ENCODE measurements around the gene PADI3. TPM values are rescaled to one million over a fixed set of nuclear protein-coding genes. Genes with fewer than 3 reads are reported as not detected.

Gene PADI3
- total RNA-seq, 1 experiment from 2014 or later: not detected

DNA sequence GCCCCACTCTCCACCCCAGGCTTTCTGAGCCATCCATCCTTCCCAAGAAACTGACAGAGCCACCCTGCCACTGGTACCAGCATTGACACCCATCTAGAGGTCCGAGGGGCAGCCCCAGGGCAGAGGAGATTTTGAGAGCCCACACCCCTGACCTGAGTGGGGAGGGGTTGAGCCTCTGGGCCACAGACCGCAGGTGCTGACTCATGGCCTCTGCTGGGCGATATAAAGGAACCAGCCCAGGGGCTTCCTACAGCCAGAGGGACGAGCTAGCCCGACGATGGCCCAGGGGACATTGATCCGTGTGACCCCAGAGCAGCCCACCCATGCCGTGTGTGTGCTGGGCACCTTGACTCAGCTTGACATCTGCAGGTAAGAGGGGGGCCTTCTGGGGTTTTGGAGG, 59.0 kb downstream of the PADI3 start, which contains the start of gene PADI4:
TSS of gene PADI4 (plus strand) at position 252 of the 400 bp plus-strand sequence. CDS start at position 278, 26 bp downstream.
- no peaks in the 10 kb centered on the region for H4K20me1 ChIP-seq (ENCODE audit: insufficient read depth, low read depth, low read length)
- no peaks in the 10 kb centered on the region for H3K79me2 ChIP-seq (ENCODE audit: low read length)
- no peak within 1 kb of the TSS for H3K4me3 ChIP-seq (ENCODE audit: low read length)
- no peak within 1 kb of the TSS for H3K4me2 ChIP-seq (ENCODE audit: low read depth, low read length, poor library complexity, severe bottlenecking)
- no peaks in the 10 kb centered on the region for H3K9me3 ChIP-seq (ENCODE audit: low read length)
- H2AFZ ChIP-seq (ENCODE audit: low read length): no peak within 1 kb of the TSS
- H3K9me2 ChIP-seq (replicated peaks; ENCODE audit: insufficient read depth, low read length): no peaks in the 10 kb centered on the region
- no peak within 1 kb of the TSS for H3K9ac ChIP-seq (ENCODE audit: low read length)
- H3K27me3 ChIP-seq (ENCODE audit: low read length): no peaks in the 10 kb centered on the region
- H3K36me3 ChIP-seq (ENCODE audit: insufficient read depth, low read length): no peaks in the 10 kb centered on the region
- no peak within 1 kb of the TSS for H3K27ac ChIP-seq (ENCODE audit: low read length)
- DNase-seq: no peak
- H3K4me1 ChIP-seq (ENCODE audit: low read length): no peaks in the 10 kb centered on the region

DNA sequence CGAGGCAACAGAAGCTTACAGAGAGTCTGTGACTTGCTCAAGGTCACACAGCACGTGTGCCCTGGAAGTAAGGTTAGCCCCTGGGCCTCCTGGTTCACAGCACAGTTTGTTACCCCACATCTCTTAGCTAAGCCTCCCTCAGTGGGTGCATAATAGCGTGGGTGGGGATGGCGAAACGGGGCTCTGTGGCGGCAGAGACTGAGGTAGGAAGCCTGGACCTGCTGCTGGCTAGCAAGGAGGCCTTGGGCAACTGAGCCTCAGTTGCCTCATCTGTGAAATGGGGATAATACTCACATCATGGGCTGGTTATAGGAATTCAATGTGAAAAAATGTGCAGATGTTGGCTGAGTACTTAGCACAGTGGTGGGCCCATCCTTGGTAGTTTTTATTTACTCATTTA, 59.7 kb downstream of the PADI3 start:
- H3K36me3 ChIP-seq (ENCODE audit: insufficient read depth, low read length): no peaks in the 10 kb centered on the region
- H3K9ac ChIP-seq (ENCODE audit: low read length): no peak overlapping the region
- no peaks in the 10 kb centered on the region for H4K20me1 ChIP-seq (ENCODE audit: insufficient read depth, low read depth, low read length)
- no peak overlapping the region for H2AFZ ChIP-seq (ENCODE audit: low read length)
- no peak overlapping the region for H3K4me3 ChIP-seq (ENCODE audit: low read length)
- H3K4me2 ChIP-seq (ENCODE audit: low read depth, low read length, poor library complexity, severe bottlenecking): no peak overlapping the region
- no peaks in the 10 kb centered on the region for H3K79me2 ChIP-seq (ENCODE audit: low read length)
- H3K4me1 ChIP-seq (ENCODE audit: low read length): no peaks in the 10 kb centered on the region
- H3K9me3 ChIP-seq (ENCODE audit: low read length): no peaks in the 10 kb centered on the region
- no peaks in the 10 kb centered on the region for H3K27me3 ChIP-seq (ENCODE audit: low read length)
- no peaks in the 10 kb centered on the region for H3K9me2 ChIP-seq (replicated peaks; ENCODE audit: insufficient read depth, low read length)
- DNase-seq: no peak
- no peak overlapping the region for H3K27ac ChIP-seq (ENCODE audit: low read length)

- Histone ChIP-seq H3K9me3 (ENCODE audit: low read length) (no peaks in the 10 kb centered on the region), H3K27me3 (ENCODE audit: low read length) (no peaks in the 10 kb centered on the region), H2AFZ (ENCODE audit: low read length) (no peak overlapping the region), H3K4me3 (ENCODE audit: low read length) (no peak overlapping the region), H3K9ac (ENCODE audit: low read length) (no peak overlapping the region), H3K9me2 (replicated peaks; ENCODE audit: insufficient read depth, low read length) (no peaks in the 10 kb centered on the region), H3K4me2 (ENCODE audit: low read depth, low read length, poor library complexity, severe bottlenecking) (no peak overlapping the region), H3K27ac (ENCODE audit: low read length) (no peak overlapping the region), H3K79me2 (ENCODE audit: low read length) (no peaks in the 10 kb centered on the region), H4K20me1 (ENCODE audit: insufficient read depth, low read depth, low read length) (no peaks in the 10 kb centered on the region), H3K36me3 (ENCODE audit: insufficient read depth, low read length) (no peaks in the 10 kb centered on the region), H3K4me1 (ENCODE audit: low read length) (no peaks in the 10 kb centered on the region)
- DNase-seq: no peak
These were observed 60.6 kb downstream of the PADI3 start for GRCh38 chr1:17309426-17310067.

- Histone ChIP-seq H4K20me1 (ENCODE audit: insufficient read depth, low read depth, low read length) (no peaks in the 10 kb centered on the region), H3K4me2 (ENCODE audit: low read depth, low read length, poor library complexity, severe bottlenecking) (no peak overlapping the region), H3K9ac (ENCODE audit: low read length) (no peak overlapping the region), H3K4me3 (ENCODE audit: low read length) (no peak overlapping the region), H3K9me3 (ENCODE audit: low read length) (no peaks in the 10 kb centered on the region), H3K79me2 (ENCODE audit: low read length) (no peaks in the 10 kb centered on the region), H3K4me1 (ENCODE audit: low read length) (no peaks in the 10 kb centered on the region), H3K27me3 (ENCODE audit: low read length) (no peaks in the 10 kb centered on the region), H2AFZ (ENCODE audit: low read length) (no peak overlapping the region), H3K36me3 (ENCODE audit: insufficient read depth, low read length) (no peaks in the 10 kb centered on the region), H3K9me2 (replicated peaks; ENCODE audit: insufficient read depth, low read length) (no peaks in the 10 kb centered on the region), H3K27ac (ENCODE audit: low read length) (no peak overlapping the region)
- DNase-seq: no peak
These were observed 61.3 kb downstream of the PADI3 start for GRCh38 chr1:17310068-17310640.

DNA sequence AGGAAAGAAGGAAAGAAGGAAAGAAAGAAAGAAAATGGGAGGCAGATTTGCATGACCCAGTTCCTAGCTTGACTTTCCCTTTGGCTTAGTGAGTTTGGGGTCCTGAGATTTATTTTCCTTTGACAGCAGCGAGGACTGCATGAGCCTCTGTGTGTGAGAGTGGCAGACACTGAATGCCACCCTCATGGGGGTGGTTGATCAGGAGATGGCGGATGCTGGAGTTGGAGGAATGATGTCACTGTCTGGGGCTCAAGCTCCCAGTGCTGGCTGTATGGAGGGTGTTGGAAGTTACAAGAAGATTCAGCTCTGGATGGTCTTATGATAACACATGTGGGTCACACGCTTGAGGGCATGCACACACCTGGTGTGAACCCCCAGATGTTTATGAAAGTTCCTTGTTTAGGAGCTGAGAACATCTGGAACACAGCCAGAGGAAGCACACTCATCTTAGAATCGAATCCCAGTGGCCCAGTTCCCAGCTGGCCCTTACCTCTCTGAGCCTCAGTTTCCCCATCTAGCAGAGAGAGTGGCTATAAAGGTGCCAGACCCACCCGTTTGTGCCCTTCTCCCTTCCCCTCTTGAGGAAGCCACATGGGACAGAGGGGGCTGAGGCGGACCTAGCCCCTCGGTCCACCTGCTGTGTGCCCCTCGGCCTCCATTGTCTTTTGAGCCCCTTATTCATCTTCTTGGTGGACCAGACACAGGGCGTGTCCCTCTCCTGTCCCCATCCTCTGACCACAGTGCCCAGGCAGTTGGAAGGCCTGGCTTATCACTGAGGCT, 64.8 kb downstream of the PADI3 start:
- H2AFZ ChIP-seq (ENCODE audit: low read length): no peak overlapping the region
- H3K9me2 ChIP-seq (replicated peaks; ENCODE audit: insufficient read depth, low read length): no peaks in the 10 kb centered on the region
- no peaks in the 10 kb centered on the region for H4K20me1 ChIP-seq (ENCODE audit: insufficient read depth, low read depth, low read length)
- no peak overlapping the region for H3K4me3 ChIP-seq (ENCODE audit: low read length)
- no peak overlapping the region for H3K27ac ChIP-seq (ENCODE audit: low read length)
- H3K4me2 ChIP-seq (ENCODE audit: low read depth, low read length, poor library complexity, severe bottlenecking): no peak overlapping the region
- no peaks in the 10 kb centered on the region for H3K79me2 ChIP-seq (ENCODE audit: low read length)
- no peak for DNase-seq
- no peaks in the 10 kb centered on the region for H3K9me3 ChIP-seq (ENCODE audit: low read length)
- no peak overlapping the region for H3K9ac ChIP-seq (ENCODE audit: low read length)
- H3K4me1 ChIP-seq (ENCODE audit: low read length): no peaks in the 10 kb centered on the region
- no peaks in the 10 kb centered on the region for H3K27me3 ChIP-seq (ENCODE audit: low read length)
- no peaks in the 10 kb centered on the region for H3K36me3 ChIP-seq (ENCODE audit: insufficient read depth, low read length)

GRCh38 chr1:17314491-17314971, 65.6 kb downstream of the PADI3 start:
- DNase-seq: no peak
- no peaks in the 10 kb centered on the region for H3K27me3 ChIP-seq (ENCODE audit: low read length)

DNA sequence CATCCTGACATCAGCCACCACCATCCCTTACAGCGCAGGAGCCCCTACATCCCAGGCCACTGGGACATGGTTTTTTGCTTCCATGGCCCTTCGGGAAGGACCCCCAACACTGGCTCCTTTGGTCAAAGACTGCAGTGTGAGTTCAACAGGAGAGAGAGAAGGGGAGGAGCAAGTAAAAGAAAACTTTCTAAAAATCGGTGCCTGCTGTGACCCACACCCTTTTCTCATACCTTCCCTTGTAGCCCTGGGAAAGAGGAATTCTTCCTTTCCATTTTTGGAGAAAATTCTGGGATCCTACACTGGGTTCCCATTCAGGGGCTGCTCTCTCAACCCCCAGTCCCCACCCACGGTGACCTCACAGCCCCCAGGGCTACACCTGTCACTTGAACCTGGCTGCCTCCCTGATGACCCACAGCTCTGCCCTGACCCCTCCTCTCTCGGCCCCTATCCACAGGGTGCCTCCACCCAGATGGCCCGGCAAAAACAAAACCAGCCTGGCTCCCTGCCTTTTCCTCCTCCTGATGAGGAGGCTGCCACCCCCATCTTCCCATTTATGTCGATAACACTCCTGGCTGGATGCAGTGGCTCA, 66.7 kb downstream of the PADI3 start:
- no peak for DNase-seq
- Histone ChIP-seq H3K4me2 (ENCODE audit: low read depth, low read length, poor library complexity, severe bottlenecking) (no peak overlapping the region), H4K20me1 (ENCODE audit: insufficient read depth, low read depth, low read length) (no peaks in the 10 kb centered on the region), H3K9me2 (replicated peaks; ENCODE audit: insufficient read depth, low read length) (no peaks in the 10 kb centered on the region), H3K27ac (ENCODE audit: low read length) (no peak overlapping the region), H3K36me3 (ENCODE audit: insufficient read depth, low read length) (no peaks in the 10 kb centered on the region), H2AFZ (ENCODE audit: low read length) (no peak overlapping the region), H3K9me3 (ENCODE audit: low read length) (no peaks in the 10 kb centered on the region), H3K79me2 (ENCODE audit: low read length) (no peaks in the 10 kb centered on the region), H3K9ac (ENCODE audit: low read length) (no peak overlapping the region), H3K4me3 (ENCODE audit: low read length) (no peak overlapping the region), H3K4me1 (ENCODE audit: low read length) (no peaks in the 10 kb centered on the region), H3K27me3 (ENCODE audit: low read length) (no peaks in the 10 kb centered on the region)

More at GRCh38 chr1:17314491-17314971, 65.6 kb downstream of the PADI3 start:
- no peaks in the 10 kb centered on the region for H3K79me2 ChIP-seq (ENCODE audit: low read length)
- H3K27ac ChIP-seq (ENCODE audit: low read length): no peak overlapping the region
- H4K20me1 ChIP-seq (ENCODE audit: insufficient read depth, low read depth, low read length): no peaks in the 10 kb centered on the region
- no peak overlapping the region for H3K9ac ChIP-seq (ENCODE audit: low read length)
- H3K36me3 ChIP-seq (ENCODE audit: insufficient read depth, low read length): no peaks in the 10 kb centered on the region
- no peaks in the 10 kb centered on the region for H3K4me1 ChIP-seq (ENCODE audit: low read length)
- no peaks in the 10 kb centered on the region for H3K9me2 ChIP-seq (replicated peaks; ENCODE audit: insufficient read depth, low read length)
- H3K9me3 ChIP-seq (ENCODE audit: low read length): no peaks in the 10 kb centered on the region
- H3K4me3 ChIP-seq (ENCODE audit: low read length): no peak overlapping the region
- no peak overlapping the region for H3K4me2 ChIP-seq (ENCODE audit: low read depth, low read length, poor library complexity, severe bottlenecking)
- H2AFZ ChIP-seq (ENCODE audit: low read length): no peak overlapping the region

DNA sequence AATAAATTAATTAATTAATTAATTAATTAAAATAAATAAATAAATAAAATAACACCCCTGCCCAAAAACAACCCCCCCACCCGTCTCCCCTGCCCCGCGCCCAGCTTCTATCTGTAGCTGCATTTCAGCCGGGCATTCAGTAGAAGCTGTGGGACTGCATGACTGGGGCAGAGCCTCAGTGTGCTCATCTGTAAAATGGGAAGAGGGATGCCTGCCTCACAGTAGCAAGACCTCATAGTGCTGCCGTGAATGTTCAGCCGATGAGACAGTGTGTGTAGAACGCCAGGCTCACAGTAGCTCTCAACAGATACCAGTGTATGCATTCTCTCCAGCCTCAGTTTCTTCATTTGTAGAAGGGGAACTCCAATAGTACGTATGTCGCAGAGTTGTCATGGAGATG, 67.8 kb downstream of the PADI3 start:
- no peaks in the 10 kb centered on the region for H3K36me3 ChIP-seq (ENCODE audit: insufficient read depth, low read length)
- H4K20me1 ChIP-seq (ENCODE audit: insufficient read depth, low read depth, low read length): no peaks in the 10 kb centered on the region
- no peaks in the 10 kb centered on the region for H3K79me2 ChIP-seq (ENCODE audit: low read length)

More for the DNA sequence above, 67.8 kb downstream of the PADI3 start:
- H3K4me2 ChIP-seq (ENCODE audit: low read depth, low read length, poor library complexity, severe bottlenecking): no peak overlapping the region
- no peak overlapping the region for H2AFZ ChIP-seq (ENCODE audit: low read length)
- H3K9ac ChIP-seq (ENCODE audit: low read length): no peak overlapping the region
- H3K9me3 ChIP-seq (ENCODE audit: low read length): no peaks in the 10 kb centered on the region
- H3K4me1 ChIP-seq (ENCODE audit: low read length): no peaks in the 10 kb centered on the region
- no peaks in the 10 kb centered on the region for H3K27me3 ChIP-seq (ENCODE audit: low read length)
- no peak overlapping the region for H3K27ac ChIP-seq (ENCODE audit: low read length)
- H3K9me2 ChIP-seq (replicated peaks; ENCODE audit: insufficient read depth, low read length): no peaks in the 10 kb centered on the region
- no peak overlapping the region for H3K4me3 ChIP-seq (ENCODE audit: low read length)
- DNase-seq: no peak

All from Karpas-422 (cell line).